Astrocyte (in vitro differentiated cells and primary cell): ENCODE measurements around the gene ESYT1. TPM values are rescaled to one million over a fixed set of nuclear protein-coding genes. Genes with fewer than 3 reads are reported as not detected.
"Not testable (repeated sequence)": the region's sequence is repeated elsewhere in the genome, so short reads cannot be mapped to it uniquely, and the experiment has no call there.

Experiments used
- DNase-seq: peaks from one replicate; pipeline ENCODE4 v3.0.0-alpha.2; 2010; ENCODE audit warnings: low read depth
- FAIRE-seq: peaks from 2 replicates; lab custom pipeline; 2011; peaks lifted over from hg19 to GRCh38; lab: Jason Lieb, UNC
- H2AFZ ChIP-seq: 2 replicates; pipeline ENCODE4 v1.6.0; 2012; ENCODE audit warnings: low read depth, low read length, inconsistent platforms
- H3K27ac ChIP-seq: 2 replicates; pipeline ENCODE4 v1.5.1; 2011; ENCODE audit warnings: low read depth, low read length, inconsistent platforms
- H3K27me3 ChIP-seq: 2 replicates; pipeline ENCODE4 v1.6.0; 2011; ENCODE audit warnings: low read length, inconsistent platforms; ENCODE audit not compliant: insufficient read depth
- H3K36me3 ChIP-seq: 2 replicates; pipeline ENCODE4 v1.5.1; 2011; ENCODE audit warnings: low read length, inconsistent platforms; ENCODE audit not compliant: insufficient read depth
- H3K4me1 ChIP-seq: 2 replicates; pipeline ENCODE4 v1.5.1; 2011; ENCODE audit warnings: low read length, inconsistent platforms; ENCODE audit not compliant: insufficient read depth
- H3K4me2 ChIP-seq: 2 replicates; pipeline ENCODE4 v1.6.0; 2012; ENCODE audit warnings: low read length, inconsistent platforms
- H3K4me3 ChIP-seq: 2 replicates; pipeline ENCODE4 v1.5.1; 2011; ENCODE audit warnings: low read depth, mild to moderate bottlenecking, low read length, inconsistent platforms; ENCODE audit not compliant: insufficient read depth
- H3K79me2 ChIP-seq: 2 replicates; pipeline ENCODE4 v1.6.0; 2012; ENCODE audit warnings: mild to moderate bottlenecking, low read length, inconsistent platforms; ENCODE audit not compliant: insufficient read depth
- H3K9ac ChIP-seq: 2 replicates; pipeline ENCODE4 v1.6.0; 2012; ENCODE audit warnings: mild to moderate bottlenecking, low read length, inconsistent platforms
- H3K9me3 ChIP-seq: 2 replicates; pipeline ENCODE4 v1.5.1; 2012; ENCODE audit warnings: low read depth, mild to moderate bottlenecking, low read length, inconsistent platforms; ENCODE audit not compliant: insufficient read depth
- H4K20me1 ChIP-seq: 2 replicates; pipeline ENCODE4 v1.6.0; 2012; ENCODE audit warnings: low read length, inconsistent platforms; ENCODE audit not compliant: insufficient read depth
- H3K27ac Mint-ChIP-seq: one replicate; pipeline ENCODE4 v1.8.0; 2021; ENCODE audit warnings: mild to moderate bottlenecking, mixed read lengths; ENCODE audit not compliant: unreplicated experiment
- H3K27me3 Mint-ChIP-seq: one replicate; pipeline ENCODE4 v1.8.0; 2021; ENCODE audit warnings: low read depth, mixed read lengths; ENCODE audit not compliant: unreplicated experiment
- H3K36me3 Mint-ChIP-seq: one replicate; pipeline ENCODE4 v1.8.0; 2021; ENCODE audit warnings: low read depth, mixed read lengths; ENCODE audit not compliant: unreplicated experiment
- H3K4me1 Mint-ChIP-seq: one replicate; pipeline ENCODE4 v1.8.0; 2021; ENCODE audit warnings: low read depth, mixed read lengths; ENCODE audit not compliant: unreplicated experiment
- H3K4me3 Mint-ChIP-seq: one replicate; pipeline ENCODE4 v1.8.0; 2021; ENCODE audit warnings: mild to moderate bottlenecking, moderate library complexity, mixed read lengths; ENCODE audit not compliant: unreplicated experiment
- H3K9me3 Mint-ChIP-seq: one replicate; pipeline ENCODE4 v1.8.0; 2021; ENCODE audit warnings: mild to moderate bottlenecking, mixed read lengths; ENCODE audit not compliant: unreplicated experiment
- EZH2 ChIP-seq: IDR thresholded peaks from 2 replicates; pipeline ENCODE4 v1.6.1; 2012; ENCODE audit warnings: mild to moderate bottlenecking, low read length, inconsistent platforms; ENCODE audit not compliant: insufficient read depth
- total RNA-seq: library from RNA; stranded (reverse); gene quantifications from 2 replicates; pipeline ENCODE4 v1.2.1, GENCODE V29; 2021
- TF ChIP-seq, protein P1 (sequence below): IDR thresholded peaks from 2 replicates; pipeline ENCODE4 v1.5.1; 2011; ENCODE audit warnings: low read depth, mild to moderate bottlenecking, inconsistent platforms, low read length, moderate library complexity; ENCODE audit not compliant: insufficient read depth

Gene ESYT1
- total RNA-seq, 1 donor from 2014 or later: 142 TPM

DNA sequence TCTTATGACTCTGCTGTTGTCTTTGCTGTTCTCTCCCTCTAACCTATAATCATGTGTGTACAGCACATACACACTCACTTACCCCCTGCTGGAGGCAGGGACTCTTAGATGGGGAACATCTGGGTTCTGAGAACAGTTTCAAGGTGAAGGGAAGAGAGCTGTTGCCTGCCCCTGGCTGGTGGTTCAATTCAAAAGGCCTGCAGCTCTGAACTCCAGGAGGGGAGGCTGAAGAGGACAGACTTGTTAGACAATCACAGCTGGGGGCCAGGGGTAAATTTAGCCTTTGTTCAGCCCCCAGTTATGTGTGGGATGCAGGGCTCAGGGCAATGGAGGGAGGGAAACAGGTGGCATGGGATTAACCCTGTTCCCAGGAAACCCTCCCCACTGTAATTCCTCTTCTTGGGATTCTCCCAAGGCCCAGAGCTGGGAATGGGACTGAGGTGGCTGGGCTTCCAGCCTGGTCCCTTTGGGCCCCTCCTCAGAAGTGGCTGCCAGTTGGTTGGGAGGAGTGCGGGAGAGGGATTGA is 26.2 kb downstream of the ESYT1 start:
- DNase-seq (no peak), FAIRE-seq (no peak)
- peaks cover 10% of the 10 kb centered on the region for H3K4me1 Mint-ChIP-seq

DNA sequence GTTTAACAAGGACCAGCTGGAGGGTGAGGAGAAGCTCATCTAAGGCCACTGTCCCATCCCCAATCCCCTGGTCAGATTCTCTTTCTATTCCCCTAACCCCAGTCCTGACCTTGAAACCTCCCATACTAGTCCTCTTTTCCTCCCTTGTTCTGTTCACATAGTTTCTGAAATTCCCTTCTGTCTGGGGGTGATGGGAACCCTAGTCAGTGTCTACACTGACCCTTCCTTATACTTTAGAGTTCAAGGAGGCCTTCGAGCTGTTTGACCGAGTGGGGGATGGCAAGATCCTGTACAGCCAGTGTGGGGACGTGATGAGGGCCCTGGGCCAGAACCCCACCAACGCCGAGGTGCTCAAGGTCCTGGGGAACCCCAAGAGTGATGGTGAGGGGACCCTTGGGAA is 26.8 kb downstream of the ESYT1 start:
- H3K27ac ChIP-seq: no peak overlapping the region
- H3K79me2 ChIP-seq: peaks cover 38% of the 10 kb centered on the region
- no peak overlapping the region for H3K4me3 ChIP-seq
- H3K27me3 Mint-ChIP-seq: no peaks in the 10 kb centered on the region
- no peak overlapping the region for H2AFZ ChIP-seq
- FAIRE-seq (no peak), DNase-seq (no peak)
- peak overlapping the region; percentile 72 for H3K27ac Mint-ChIP-seq
- H3K4me2 ChIP-seq: no peak overlapping the region
- H3K27me3 ChIP-seq: no peaks in the 10 kb centered on the region
- no peaks in the 10 kb centered on the region for H3K9me3 Mint-ChIP-seq
- no peak for TF ChIP-seq EZH2
- H3K9me3 ChIP-seq: no peaks in the 10 kb centered on the region
- no peak overlapping the region for H3K9ac ChIP-seq
- H3K36me3 ChIP-seq: peaks cover 10% of the 10 kb centered on the region
- H3K36me3 Mint-ChIP-seq: peaks cover 25% of the 10 kb centered on the region
- H3K4me3 Mint-ChIP-seq: peak overlapping the region; percentile 78
- H4K20me1 ChIP-seq: peaks cover 16% of the 10 kb centered on the region
- H3K4me1 Mint-ChIP-seq: peaks cover 10% of the 10 kb centered on the region
- peaks cover 35% of the 10 kb centered on the region for H3K4me1 ChIP-seq

More for the DNA sequence above, 26.2 kb downstream of the ESYT1 start:
- peak overlapping the region; percentile 78 for H3K4me3 Mint-ChIP-seq
- no peaks in the 10 kb centered on the region for H3K9me3 Mint-ChIP-seq
- Histone ChIP-seq H3K4me3 (no peak overlapping the region), H3K9me3 (no peaks in the 10 kb centered on the region), H3K4me1 (peaks cover 34% of the 10 kb centered on the region), H3K27ac (no peak overlapping the region), H3K36me3 (peaks cover 5% of the 10 kb centered on the region), H2AFZ (no peak overlapping the region), H3K4me2 (no peak overlapping the region), H4K20me1 (peaks cover 11% of the 10 kb centered on the region), H3K27me3 (no peaks in the 10 kb centered on the region), H3K9ac (peak overlapping the region; percentile 43), H3K79me2 (peaks cover 33% of the 10 kb centered on the region)
- H3K27me3 Mint-ChIP-seq: no peaks in the 10 kb centered on the region
- peaks cover 21% of the 10 kb centered on the region for H3K36me3 Mint-ChIP-seq
- H3K27ac Mint-ChIP-seq: no peak overlapping the region
- TF ChIP-seq EZH2: no peak
- TF ChIP-seq, protein P1, sequence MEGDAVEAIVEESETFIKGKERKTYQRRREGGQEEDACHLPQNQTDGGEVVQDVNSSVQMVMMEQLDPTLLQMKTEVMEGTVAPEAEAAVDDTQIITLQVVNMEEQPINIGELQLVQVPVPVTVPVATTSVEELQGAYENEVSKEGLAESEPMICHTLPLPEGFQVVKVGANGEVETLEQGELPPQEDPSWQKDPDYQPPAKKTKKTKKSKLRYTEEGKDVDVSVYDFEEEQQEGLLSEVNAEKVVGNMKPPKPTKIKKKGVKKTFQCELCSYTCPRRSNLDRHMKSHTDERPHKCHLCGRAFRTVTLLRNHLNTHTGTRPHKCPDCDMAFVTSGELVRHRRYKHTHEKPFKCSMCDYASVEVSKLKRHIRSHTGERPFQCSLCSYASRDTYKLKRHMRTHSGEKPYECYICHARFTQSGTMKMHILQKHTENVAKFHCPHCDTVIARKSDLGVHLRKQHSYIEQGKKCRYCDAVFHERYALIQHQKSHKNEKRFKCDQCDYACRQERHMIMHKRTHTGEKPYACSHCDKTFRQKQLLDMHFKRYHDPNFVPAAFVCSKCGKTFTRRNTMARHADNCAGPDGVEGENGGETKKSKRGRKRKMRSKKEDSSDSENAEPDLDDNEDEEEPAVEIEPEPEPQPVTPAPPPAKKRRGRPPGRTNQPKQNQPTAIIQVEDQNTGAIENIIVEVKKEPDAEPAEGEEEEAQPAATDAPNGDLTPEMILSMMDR: no peak

GRCh38 chr12:56155256-56155845 is 27.3 kb downstream of the ESYT1 start:
- peaks cover 15% of the 10 kb centered on the region for H3K36me3 ChIP-seq
- Mint-ChIP-seq H3K36me3 (peaks cover 30% of the 10 kb centered on the region), H3K4me3 (peak overlapping the region; percentile 78), H3K4me1 (peaks cover 10% of the 10 kb centered on the region), H3K27ac (peak overlapping the region; percentile 72), H3K9me3 (no peaks in the 10 kb centered on the region), H3K27me3 (no peaks in the 10 kb centered on the region)
- TF ChIP-seq EZH2: no peak
- TF ChIP-seq, protein P1: no peak
- no peak overlapping the region for H3K9ac ChIP-seq
- H2AFZ ChIP-seq: no peak overlapping the region
- peaks cover 39% of the 10 kb centered on the region for H3K4me1 ChIP-seq
- FAIRE-seq: no peak
- DNase-seq: no peak
- no peak overlapping the region for H3K27ac ChIP-seq
- no peaks in the 10 kb centered on the region for H3K9me3 ChIP-seq
- no peak overlapping the region for H3K4me2 ChIP-seq
- peaks cover 43% of the 10 kb centered on the region for H3K79me2 ChIP-seq
- peaks cover 22% of the 10 kb centered on the region for H4K20me1 ChIP-seq
- no peaks in the 10 kb centered on the region for H3K27me3 ChIP-seq
- no peak overlapping the region for H3K4me3 ChIP-seq

GRCh38 chr12:56156464-56157200 is 28.6 kb downstream of the ESYT1 start:
- not testable (repeated sequence) for H3K9me3 Mint-ChIP-seq, H3K9me3 ChIP-seq, FAIRE-seq, H3K27me3 Mint-ChIP-seq, DNase-seq, H3K27me3 ChIP-seq
- peak overlapping the region; percentile 43 for H2AFZ ChIP-seq
- peak overlapping the region; percentile 99 for H3K4me2 ChIP-seq
- H3K9ac ChIP-seq: peak overlapping the region; percentile 81
- H4K20me1 ChIP-seq: peaks cover 34% of the 10 kb centered on the region
- peaks cover 14% of the 10 kb centered on the region for H3K4me1 Mint-ChIP-seq
- peaks cover 28% of the 10 kb centered on the region for H3K36me3 ChIP-seq
- peak overlapping the region; percentile 73 for H3K27ac ChIP-seq
- peak overlapping the region; percentile 96 for H3K27ac Mint-ChIP-seq
- H3K4me1 ChIP-seq: peaks cover 41% of the 10 kb centered on the region
- peak overlapping the region; percentile 64 for H3K4me3 ChIP-seq
- H3K79me2 ChIP-seq: peaks cover 56% of the 10 kb centered on the region
- H3K36me3 Mint-ChIP-seq: peaks cover 38% of the 10 kb centered on the region
- H3K4me3 Mint-ChIP-seq: peak overlapping the region; percentile 91
